ENCODE results near the gene CAMKK2. TPM values are rescaled to one million over a fixed set of nuclear protein-coding genes. Genes with fewer than 3 reads are reported as not detected.

The CAMKK2 gene
- total and polyA plus RNA-seq, 8 donors = 36.4 to 47.8 (median 44.4) TPM

GRCh38 chr12:121239351-121240061, 57.0 kb downstream of the CAMKK2 start:
- ATAC-seq (peak; percentile 28), DNase-seq (no peak)
- H3K36me3 ChIP-seq = peaks cover 0 to 77% of the 10 kb centered on the region in 2 donors
- H3K27ac ChIP-seq = peak overlapping the region in 1 of 2 donors; percentile 80
- H3K27me3 ChIP-seq = no peaks in the 10 kb centered on the region
- peaks cover 2 to 44% of the 10 kb centered on the region in 2 donors for H3K4me1 ChIP-seq
- no peaks in the 10 kb centered on the region for H3K9me3 ChIP-seq
- intact Hi-C loops (cut with DNase I) = no loop called here
- H3K4me3 ChIP-seq = no peak overlapping the region
- TF ChIP-seq CTCF (IDR thresholded peaks at IDR 0.05) = no peak

GRCh38 chr12:121238604-121239350, 57.7 kb downstream of the CAMKK2 start:
- TF ChIP-seq CTCF (IDR thresholded peaks at IDR 0.05) = no peak
- DNase-seq (peak in 2 of 4 donors; percentile 17 to 45), ATAC-seq (no peak)
- intact Hi-C loops (cut with DNase I) = no loop called here
- H3K4me3 ChIP-seq = no peak overlapping the region
- H3K27ac ChIP-seq = peak overlapping the region in 1 of 2 donors; percentile 80
- H3K9me3 ChIP-seq = no peaks in the 10 kb centered on the region
- no peaks in the 10 kb centered on the region for H3K27me3 ChIP-seq
- H3K36me3 ChIP-seq = peaks cover 0 to 77% of the 10 kb centered on the region in 2 donors
- H3K4me1 ChIP-seq = peaks cover 2 to 44% of the 10 kb centered on the region in 2 donors

GRCh38 chr12:121238086-121238485, 58.4 kb downstream of the CAMKK2 start:
- Histone ChIP-seq H3K27ac (peak overlapping the region in 1 of 2 donors; percentile 80), H3K4me1 (peaks cover 2 to 44% of the 10 kb centered on the region in 2 donors), H3K9me3 (no peaks in the 10 kb centered on the region), H3K27me3 (no peaks in the 10 kb centered on the region), H3K36me3 (peaks cover 0 to 77% of the 10 kb centered on the region in 2 donors), H3K4me3 (no peak overlapping the region)
- DNase-seq (no peak), ATAC-seq (no peak)
- no peak for TF ChIP-seq CTCF (IDR thresholded peaks at IDR 0.05)
- intact Hi-C loops (cut with DNase I) = no loop called here

- Histone ChIP-seq H3K4me3 (no peak overlapping the region), H3K27ac (no peak overlapping the region), H3K9me3 (no peaks in the 10 kb centered on the region), H3K36me3 (peaks cover 0 to 78% of the 10 kb centered on the region in 2 donors), H3K27me3 (no peaks in the 10 kb centered on the region), H3K4me1 (peaks cover 2 to 44% of the 10 kb centered on the region in 2 donors)
- DNase-seq = peak in 1 of 4 donors; percentile 34
- TF ChIP-seq CTCF (IDR thresholded peaks at IDR 0.05) = no peak
- ATAC-seq = peak; percentile 17
- intact Hi-C loops (cut with DNase I) = no loop called here
Observed at GRCh38 chr12:121237415-121237814, 59.1 kb downstream of the CAMKK2 start.

GRCh38 chr12:121236776-121237175, 59.7 kb downstream of the CAMKK2 start:
- no peaks in the 10 kb centered on the region for H3K9me3 ChIP-seq
- peaks cover 2 to 44% of the 10 kb centered on the region in 2 donors for H3K4me1 ChIP-seq
- H3K27me3 ChIP-seq = no peaks in the 10 kb centered on the region
- H3K4me3 ChIP-seq = no peak overlapping the region
- H3K27ac ChIP-seq = no peak overlapping the region
- peak in 1 of 4 donors; percentile 8 for DNase-seq
- ATAC-seq = no peak
- intact Hi-C loops (cut with DNase I) = no loop called here
- peaks cover 0 to 78% of the 10 kb centered on the region in 2 donors for H3K36me3 ChIP-seq
- no peak for TF ChIP-seq CTCF (IDR thresholded peaks at IDR 0.05)

Data from left lung (tissue), 10 donors.